Erythroblast (primary cell): ENCODE measurements around the gene ADGRV1.

Experiments used
- GATA1 ChIP-seq: IDR thresholded peaks from 2 replicates; pipeline ENCODE4 v1.6.1; 2011; ENCODE audit warnings: low read depth, mild to moderate bottlenecking, control low read depth, low read length, moderate library complexity
- POLR2A ChIP-seq: IDR thresholded peaks from 2 replicates; pipeline ENCODE4 v1.6.1; 2011; ENCODE audit warnings: mild to moderate bottlenecking, low read length

DNA sequence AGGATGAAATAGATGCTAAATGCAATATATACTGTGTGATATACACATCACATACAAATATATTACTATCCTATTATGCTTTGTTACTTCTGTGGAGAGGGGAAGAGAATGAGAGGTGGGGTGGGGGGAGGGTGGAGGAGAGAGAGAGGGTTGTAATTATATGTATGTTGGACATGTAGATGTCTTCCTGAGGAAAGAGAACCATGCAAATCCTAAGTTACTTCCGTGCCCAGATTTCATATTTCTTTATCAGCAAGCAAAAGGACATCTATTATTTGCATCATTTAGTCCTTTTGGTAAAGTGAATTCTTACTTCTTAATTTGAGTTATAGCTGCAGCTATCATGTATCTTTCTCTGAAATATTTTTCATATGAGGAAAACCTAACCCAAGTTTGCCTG, 187.5 kb downstream of the ADGRV1 start:
- TF ChIP-seq POLR2A, result no peak
- no peak for TF ChIP-seq GATA1
